HEK293T (cell line): ENCODE data around the gene RASGRP2.

Source experiments
- ARNT ChIP-seq: fragments of 450-650 bp; IDR thresholded peaks from 2 replicates; pipeline ENCODE4 v1.6.1; 2017; ENCODE audit warnings: mild to moderate bottlenecking
- BHLHE40 ChIP-seq: fragments of 450-650 bp; IDR thresholded peaks from 2 replicates; pipeline ENCODE4 v1.6.1; 2016; ENCODE audit warnings: mild to moderate bottlenecking, moderate library complexity, borderline replicate concordance
- CTBP1 ChIP-seq: fragments of 450-650 bp; IDR thresholded peaks from 2 replicates; pipeline ENCODE4 v1.6.1; 2016; ENCODE audit warnings: borderline replicate concordance
- ELF4 ChIP-seq: fragments of 450-650 bp; IDR thresholded peaks from 2 replicates; pipeline ENCODE4 v1.6.1; 2017; ENCODE audit warnings: antibody characterized with exemption
- FOXA1 ChIP-seq: fragments of 450-650 bp; IDR thresholded peaks from 2 replicates; pipeline ENCODE4 v1.6.1; 2016; ENCODE audit warnings: mild to moderate bottlenecking
- FOXK2 ChIP-seq: fragments of 450-650 bp; IDR thresholded peaks from 2 replicates; pipeline ENCODE4 v1.6.1; 2016; ENCODE audit warnings: mild to moderate bottlenecking
- FOXM1 ChIP-seq: fragments of 450-650 bp; IDR thresholded peaks from 2 replicates; pipeline ENCODE4 v1.6.1; 2017; ENCODE audit warnings: mild to moderate bottlenecking, borderline replicate concordance
- HDGF ChIP-seq: fragments of 450-650 bp; IDR thresholded peaks from 2 replicates; pipeline ENCODE4 v1.6.1; 2017; ENCODE audit warnings: antibody characterized with exemption, borderline replicate concordance
- NFRKB ChIP-seq: fragments of 450-650 bp; IDR thresholded peaks from 2 replicates; pipeline ENCODE4 v1.6.1; 2016; ENCODE audit warnings: mild to moderate bottlenecking, moderate library complexity
- SP1 ChIP-seq: fragments of 450-650 bp; IDR thresholded peaks from 2 replicates; pipeline ENCODE4 v1.6.1; 2017
- SUZ12 ChIP-seq: fragments of 450-650 bp; IDR thresholded peaks from 2 replicates; pipeline ENCODE4 v1.6.1; 2016; ENCODE audit warnings: mild to moderate bottlenecking
- TARDBP ChIP-seq: fragments of 450-650 bp; IDR thresholded peaks from 2 replicates; pipeline ENCODE4 v1.6.1; 2016
- ZNF384 ChIP-seq: fragments of 450-650 bp; IDR thresholded peaks from 2 replicates; pipeline ENCODE4 v1.6.1; 2016

GRCh38 chr11:64766881-64767280 is 22.9 kb upstream of the RASGRP2 start:
- no peak for TF ChIP-seq HDGF
- TF ChIP-seq SP1 = no peak
- no peak for TF ChIP-seq SUZ12
- no peak for TF ChIP-seq ARNT
- no peak for TF ChIP-seq FOXK2
- TF ChIP-seq BHLHE40 = no peak
- TF ChIP-seq ELF4 = no peak
- no peak for TF ChIP-seq FOXM1
- no peak for TF ChIP-seq FOXA1
- no peak for TF ChIP-seq ZNF384
- no peak for TF ChIP-seq TARDBP
- TF ChIP-seq CTBP1 = no peak
- no peak for TF ChIP-seq NFRKB
